ENCODE measurements around the gene DLK1. TPM values are rescaled to one million over a fixed set of nuclear protein-coding genes. Genes with fewer than 3 reads are reported as not detected.

DLK1 gene
- total RNA-seq, 4 donors from 2014 or later: not detected

DNA sequence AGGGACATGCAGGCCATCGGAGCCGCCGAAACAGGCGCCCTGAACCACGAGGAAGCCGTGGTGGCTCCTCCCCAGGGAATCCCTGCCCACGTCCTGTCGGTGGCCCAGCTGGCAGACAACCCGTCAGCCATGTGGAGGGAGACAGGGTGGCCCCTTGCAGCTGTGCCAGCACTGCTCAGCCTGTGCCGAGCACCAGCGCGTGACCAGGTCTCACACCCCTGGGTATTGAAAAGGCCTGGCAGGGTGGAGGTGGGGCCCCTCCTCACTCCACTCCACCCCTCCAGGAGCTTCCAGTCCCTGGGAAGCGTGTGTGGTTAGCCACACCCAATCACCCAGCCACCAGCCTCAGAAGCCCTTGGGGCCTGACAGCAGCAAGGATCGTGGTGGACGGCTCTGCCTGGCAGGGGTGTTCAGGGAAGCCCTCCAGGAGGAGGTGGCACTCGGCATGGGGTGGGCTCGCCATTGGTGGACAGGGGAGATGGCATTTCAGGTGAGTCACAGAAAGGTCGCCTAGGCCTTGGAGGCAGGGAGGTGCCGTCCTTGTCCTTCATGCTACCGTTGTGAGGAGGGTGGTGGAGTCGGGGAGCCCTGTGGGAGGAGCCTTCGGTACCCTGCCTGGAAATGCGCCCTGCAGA is 12.3 kb upstream of the DLK1 start:
- intact Hi-C loops (cut with DNase I; ENCODE audit: low total_unique reads) (no loop called here), in situ Hi-C loops (cut with MboI; ENCODE audit: low pct_ligation_motif_present in 1 of 4, low pct_unique_long_range_greater_than_20kb in 1 of 4, low sequenced_read_pairs in 3 of 4) (no loop called here)
- 66% methylated on average over 23 of the region's 23 CpGs; no CpG with 5 or more reads in 1 of the 2 donors for WGBS, 2 donors (ENCODE audit: low coverage in 1 of 2)

DNA sequence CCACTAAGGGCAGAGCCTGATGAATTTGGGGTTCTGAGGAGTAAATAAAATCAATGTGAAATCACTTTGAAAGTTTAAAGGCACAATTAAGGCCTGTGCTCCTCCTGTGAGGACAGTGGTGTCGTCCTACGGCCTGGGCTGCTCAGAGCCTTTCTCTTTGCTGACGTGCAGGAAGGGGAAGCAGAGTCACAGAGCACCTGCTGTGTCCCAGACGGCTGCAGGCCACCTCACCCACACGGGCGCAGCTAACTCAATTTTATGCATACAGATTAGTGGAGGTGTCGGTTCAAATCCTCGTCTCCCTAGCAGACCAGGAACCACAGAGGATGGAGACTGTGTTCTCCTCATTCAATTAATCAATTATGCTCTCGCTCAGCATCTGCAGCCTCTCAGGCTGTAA is 11.4 kb upstream of the DLK1 start:
- in situ Hi-C loops (cut with MboI; ENCODE audit: low pct_ligation_motif_present in 1 of 4, low pct_unique_long_range_greater_than_20kb in 1 of 4, low sequenced_read_pairs in 3 of 4): no loop called here
- H3K27me3 ChIP-seq: peaks cover 11% of the 10 kb centered on the region

More for the DNA sequence above, 12.3 kb upstream of the DLK1 start:
- Histone ChIP-seq H3K27ac (no peak overlapping the region), H3K9me3 (no peaks in the 10 kb centered on the region), H3K4me1 (peaks cover 0 to 6% (median 4%) of the 10 kb centered on the region in 4 donors), H3K4me3 (no peak overlapping the region), H3K27me3 (peaks cover 15% of the 10 kb centered on the region), H3K36me3 (no peaks in the 10 kb centered on the region)
- TF ChIP-seq, protein P1, sequence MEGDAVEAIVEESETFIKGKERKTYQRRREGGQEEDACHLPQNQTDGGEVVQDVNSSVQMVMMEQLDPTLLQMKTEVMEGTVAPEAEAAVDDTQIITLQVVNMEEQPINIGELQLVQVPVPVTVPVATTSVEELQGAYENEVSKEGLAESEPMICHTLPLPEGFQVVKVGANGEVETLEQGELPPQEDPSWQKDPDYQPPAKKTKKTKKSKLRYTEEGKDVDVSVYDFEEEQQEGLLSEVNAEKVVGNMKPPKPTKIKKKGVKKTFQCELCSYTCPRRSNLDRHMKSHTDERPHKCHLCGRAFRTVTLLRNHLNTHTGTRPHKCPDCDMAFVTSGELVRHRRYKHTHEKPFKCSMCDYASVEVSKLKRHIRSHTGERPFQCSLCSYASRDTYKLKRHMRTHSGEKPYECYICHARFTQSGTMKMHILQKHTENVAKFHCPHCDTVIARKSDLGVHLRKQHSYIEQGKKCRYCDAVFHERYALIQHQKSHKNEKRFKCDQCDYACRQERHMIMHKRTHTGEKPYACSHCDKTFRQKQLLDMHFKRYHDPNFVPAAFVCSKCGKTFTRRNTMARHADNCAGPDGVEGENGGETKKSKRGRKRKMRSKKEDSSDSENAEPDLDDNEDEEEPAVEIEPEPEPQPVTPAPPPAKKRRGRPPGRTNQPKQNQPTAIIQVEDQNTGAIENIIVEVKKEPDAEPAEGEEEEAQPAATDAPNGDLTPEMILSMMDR (IDR thresholded peaks at IDR 0.05): no peak
- no peak for DNase-seq

DNA sequence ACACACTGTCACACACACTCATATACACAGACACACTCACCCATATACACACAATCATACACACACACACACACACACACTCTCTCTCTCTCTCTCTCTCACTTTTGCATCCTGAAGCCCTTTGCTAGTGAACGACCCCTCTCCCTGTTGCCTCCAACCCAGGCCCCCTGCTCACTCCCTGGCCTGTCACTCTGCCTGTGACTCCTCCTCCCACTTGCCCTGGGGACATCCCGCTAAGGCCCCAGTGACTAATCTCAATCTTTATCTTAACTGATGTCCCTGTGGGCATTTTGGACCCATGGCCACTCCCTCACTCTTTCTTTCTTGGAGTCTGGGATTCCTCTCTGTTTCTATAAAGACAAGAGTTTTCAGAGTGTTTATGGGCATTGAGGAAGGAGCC is 10.9 kb upstream of the DLK1 start:
- H3K4me1 ChIP-seq: no peaks in the 10 kb centered on the region
- H3K4me3 ChIP-seq: no peak overlapping the region
- WGBS, 2 donors (ENCODE audit: low coverage in 1 of 2): 90 to 93% methylated on average over 2 of the region's 2 CpGs
- intact Hi-C loops (cut with DNase I; ENCODE audit: low total_unique reads) (no loop called here), in situ Hi-C loops (cut with MboI; ENCODE audit: low pct_ligation_motif_present in 1 of 4, low pct_unique_long_range_greater_than_20kb in 1 of 4, low sequenced_read_pairs in 3 of 4) (no loop called here)
- no peak for DNase-seq
- H3K27ac ChIP-seq: no peak overlapping the region
- no peaks in the 10 kb centered on the region for H3K36me3 ChIP-seq
- H3K27me3 ChIP-seq: peaks cover 10% of the 10 kb centered on the region
- no peaks in the 10 kb centered on the region for H3K9me3 ChIP-seq
- no peak for TF ChIP-seq EP300 (IDR thresholded peaks at IDR 0.05; ENCODE audit: low read depth)
- TF ChIP-seq, protein P1 (IDR thresholded peaks at IDR 0.05): no peak
- no peak for TF ChIP-seq POLR2AphosphoS5 (IDR thresholded peaks at IDR 0.05)
- TF ChIP-seq POLR2A (IDR thresholded peaks at IDR 0.05): no peak

More for the DNA sequence above, 11.4 kb upstream of the DLK1 start:
- 85 to 86% methylated on average over 1 to 9 of the region's 9 CpGs for WGBS, 2 donors (ENCODE audit: low coverage in 1 of 2)
- DNase-seq: no peak
- Histone ChIP-seq H3K9me3 (no peaks in the 10 kb centered on the region), H3K36me3 (no peaks in the 10 kb centered on the region), H3K4me3 (no peak overlapping the region), H3K27ac (no peak overlapping the region), H3K4me1 (no peaks in the 10 kb centered on the region)
- intact Hi-C loops (cut with DNase I; ENCODE audit: low total_unique reads): no loop called here
- TF ChIP-seq POLR2AphosphoS5 (IDR thresholded peaks at IDR 0.05) (no peak), POLR2A (IDR thresholded peaks at IDR 0.05) (no peak), EP300 (IDR thresholded peaks at IDR 0.05; ENCODE audit: low read depth) (no peak)
- TF ChIP-seq, protein P1 (IDR thresholded peaks at IDR 0.05): no peak

DNA sequence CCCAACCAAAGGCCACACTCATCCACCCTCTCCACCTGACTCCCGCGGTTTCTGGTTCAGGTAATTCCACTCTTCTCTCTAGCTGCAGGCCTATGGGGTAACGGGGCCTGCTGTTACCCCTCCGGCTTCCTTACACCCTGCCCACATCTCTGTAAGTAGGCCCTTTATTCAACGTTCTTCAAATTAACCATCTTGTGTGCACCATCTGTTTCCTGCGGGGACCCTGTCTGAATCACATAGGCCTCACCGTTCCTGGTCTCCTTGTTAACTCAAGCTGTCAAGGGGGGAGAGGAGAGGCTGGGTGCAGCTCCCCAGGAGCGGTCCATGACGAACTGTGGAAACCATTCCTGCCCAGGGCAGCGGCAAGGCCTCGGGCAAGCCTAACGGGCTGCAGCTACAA is 9.3 kb upstream of the DLK1 start:
- intact Hi-C loops (cut with DNase I; ENCODE audit: low total_unique reads): no loop called here
- Histone ChIP-seq H3K4me1 (no peaks in the 10 kb centered on the region), H3K9me3 (no peaks in the 10 kb centered on the region), H3K27ac (no peak overlapping the region), H3K36me3 (no peaks in the 10 kb centered on the region), H3K27me3 (peaks cover 15% of the 10 kb centered on the region), H3K4me3 (no peak overlapping the region)
- TF ChIP-seq, protein P1 (IDR thresholded peaks at IDR 0.05): no peak
- TF ChIP-seq EP300 (IDR thresholded peaks at IDR 0.05; ENCODE audit: low read depth) (no peak), POLR2AphosphoS5 (IDR thresholded peaks at IDR 0.05) (no peak), POLR2A (IDR thresholded peaks at IDR 0.05) (no peak)
- no peak for DNase-seq
- 61% methylated on average over 12 of the region's 12 CpGs; no CpG with 5 or more reads in 1 of the 2 donors for WGBS, 2 donors (ENCODE audit: low coverage in 1 of 2)
- in situ Hi-C loops (cut with MboI; ENCODE audit: low pct_ligation_motif_present in 1 of 4, low pct_unique_long_range_greater_than_20kb in 1 of 4, low sequenced_read_pairs in 3 of 4): no loop called here

All from transverse colon (tissue), 4 donors.